Fibroblast of skin of left biceps (primary cell): ENCODE measurements around the gene KRT6B.
A peak's percentile ranks its signal among the peaks of the same experiment; 100 is the strongest.

Experiments
- DNase-seq, 2 experiments: peaks; one replicate each; pipeline ENCODE4 v3.0.0-alpha.2; 2013; ENCODE audit warnings: low read depth in 2 of 2

Gene KRT6B

DNA sequence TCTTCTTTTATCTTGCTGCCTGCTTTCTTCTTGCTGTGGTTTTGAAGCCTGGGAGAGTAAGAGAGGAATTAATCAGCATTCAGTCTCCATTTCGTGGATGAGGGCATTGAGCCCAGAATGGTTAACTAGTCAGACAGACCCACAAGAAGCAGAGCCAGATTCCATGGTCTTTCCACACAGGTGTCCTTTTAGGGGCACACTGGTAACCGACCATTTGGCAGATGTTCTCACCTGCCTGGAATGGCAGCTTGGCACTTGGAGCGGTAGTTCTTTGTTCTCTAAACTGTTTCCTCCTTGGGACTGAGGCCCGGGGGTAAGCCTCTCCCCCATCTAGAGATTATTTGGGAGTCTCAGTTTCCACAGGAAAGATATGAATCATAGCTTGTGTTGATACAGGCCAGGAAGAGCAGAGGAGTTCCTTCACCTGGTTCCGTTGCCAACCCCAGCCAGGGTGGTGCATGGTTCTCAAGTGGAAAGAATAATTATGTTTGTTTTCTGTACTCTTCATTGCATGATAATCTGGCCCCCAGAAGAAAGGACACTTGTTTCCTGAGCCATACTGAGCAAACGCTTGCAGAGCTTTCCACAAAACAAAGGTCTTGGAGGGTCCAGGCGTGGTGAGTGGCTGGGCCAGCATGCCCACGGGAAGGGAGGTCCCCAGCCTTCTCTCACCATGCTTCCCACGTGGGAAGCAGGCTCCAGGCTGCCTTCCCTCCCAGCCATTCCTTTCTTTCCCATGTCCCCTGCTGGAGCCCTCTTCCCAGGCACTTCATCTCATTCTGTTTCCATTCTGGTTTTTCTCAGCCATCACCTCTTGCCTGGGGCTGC, 15.7 kb downstream of the KRT6B start:
- no peak for DNase-seq

DNA sequence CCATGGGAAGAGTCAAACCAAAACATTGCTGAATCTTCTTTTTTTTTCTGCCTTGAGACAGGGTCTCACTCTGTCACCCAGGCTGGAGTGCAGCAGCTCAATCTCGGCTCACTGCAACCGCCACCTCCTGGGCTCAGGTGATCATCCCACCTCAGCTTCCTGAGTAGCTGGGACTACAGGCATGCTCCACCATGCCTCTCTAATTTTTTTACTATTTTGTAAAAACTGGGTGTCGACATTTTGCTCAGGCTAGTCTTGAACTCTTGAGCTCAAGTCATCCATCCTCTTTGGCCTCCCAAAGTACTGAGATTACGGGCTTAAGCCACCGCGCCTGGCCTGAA, 16.3 kb downstream of the KRT6B start:
- DNase-seq = no peak

DNA sequence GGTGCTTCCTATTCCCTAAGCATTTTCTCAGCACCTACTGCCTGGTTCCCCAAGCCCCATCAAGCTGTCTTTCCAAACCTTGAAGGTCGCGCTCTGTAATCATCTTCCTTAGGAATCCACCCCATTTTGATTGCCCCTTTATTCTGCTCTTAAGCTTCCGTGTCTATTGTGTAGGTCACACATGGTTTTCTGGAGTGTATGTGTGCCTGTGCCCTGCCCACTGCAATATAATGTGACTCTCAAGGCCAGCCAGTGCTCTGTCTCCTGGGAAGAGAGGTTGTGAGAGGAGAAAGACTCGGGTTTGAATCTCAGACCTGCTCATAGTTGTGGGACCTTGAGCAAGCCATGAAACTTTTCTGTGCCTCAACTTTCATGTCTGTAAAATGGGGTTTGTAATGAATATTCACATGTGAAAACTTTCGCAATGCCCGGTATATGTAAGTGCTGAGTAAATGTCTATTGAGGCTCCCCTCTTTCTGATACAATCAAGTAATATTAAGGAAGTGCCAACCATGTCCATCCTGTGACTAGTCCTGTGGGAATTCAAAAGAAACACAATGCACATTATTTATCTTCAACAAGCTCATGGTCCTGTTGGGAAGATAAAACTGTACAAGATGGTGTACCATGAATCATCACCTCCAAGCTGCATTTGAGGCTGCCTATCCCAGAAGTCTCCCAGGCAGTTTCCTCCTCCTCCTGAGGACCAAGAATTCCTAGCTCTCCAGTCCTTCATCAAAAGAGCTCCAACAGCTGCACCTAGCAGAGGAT, 17.0 kb downstream of the KRT6B start:
- no peak for DNase-seq

DNA sequence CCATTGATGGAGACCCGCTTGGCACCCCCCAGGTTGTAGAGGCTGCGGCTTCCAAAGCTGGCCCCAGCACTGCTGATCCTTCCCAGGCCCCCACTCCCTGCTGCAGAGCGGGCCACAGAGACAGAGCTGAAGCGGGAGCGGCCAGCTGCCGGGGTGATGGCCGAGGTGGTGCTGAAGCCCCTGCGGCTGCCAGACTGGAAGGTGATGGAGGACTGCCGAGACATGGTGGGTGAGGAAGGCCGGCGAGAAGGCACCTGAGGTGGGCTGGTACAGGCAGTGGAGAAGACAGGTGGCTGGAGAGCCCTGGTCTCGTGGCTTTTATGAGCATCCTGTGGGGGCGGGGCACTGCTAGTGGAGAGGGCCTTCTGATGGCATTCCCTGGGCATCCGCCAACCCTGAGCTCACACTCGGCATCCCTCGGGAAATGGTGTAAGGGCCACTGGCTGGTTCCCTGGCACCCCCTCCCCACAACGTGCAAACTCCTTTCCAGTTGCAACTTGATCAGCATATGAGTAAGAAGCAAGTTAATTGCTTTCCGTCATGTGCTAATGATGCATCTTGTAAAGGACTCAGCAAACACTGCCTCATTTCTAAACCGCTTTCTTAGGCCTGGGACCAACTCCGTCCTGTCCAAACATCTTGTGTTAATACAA, 17.7 kb downstream of the KRT6B start, which contains the start of gene KRT75:
TSS of gene KRT75 (minus strand) at position 291 of the 653 bp plus-strand sequence. CDS start at position 224, 67 bp downstream.
- DNase-seq = no peak

DNA sequence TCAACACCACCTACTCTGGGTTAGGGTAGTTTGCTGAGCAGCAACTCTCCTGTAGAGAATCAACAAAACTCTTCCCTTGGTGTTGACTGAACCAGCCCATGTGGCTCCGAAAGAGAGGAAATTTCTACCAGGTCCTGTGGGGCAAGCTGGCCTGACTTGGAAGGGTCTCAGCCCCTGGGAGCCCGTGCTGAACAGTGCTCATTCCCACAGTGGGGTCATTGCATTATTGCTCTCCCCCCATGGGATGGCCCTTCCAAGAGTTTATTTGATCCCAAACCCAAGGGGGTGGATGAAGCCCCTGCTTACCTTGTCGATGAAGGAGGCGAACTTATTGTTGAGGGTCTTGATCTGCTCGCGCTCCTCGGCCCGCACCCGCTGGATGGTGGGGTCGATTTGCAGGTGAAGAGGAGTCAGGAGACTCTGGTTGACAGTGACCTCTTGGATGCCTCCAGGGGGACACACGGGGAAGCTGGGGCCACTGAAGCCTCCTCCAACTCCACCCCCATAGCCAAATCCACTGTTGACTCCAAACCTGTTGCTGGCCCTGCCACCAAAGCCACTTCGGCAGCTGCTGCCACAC, 18.4 kb downstream of the KRT6B start:
- no peak for DNase-seq

DNA sequence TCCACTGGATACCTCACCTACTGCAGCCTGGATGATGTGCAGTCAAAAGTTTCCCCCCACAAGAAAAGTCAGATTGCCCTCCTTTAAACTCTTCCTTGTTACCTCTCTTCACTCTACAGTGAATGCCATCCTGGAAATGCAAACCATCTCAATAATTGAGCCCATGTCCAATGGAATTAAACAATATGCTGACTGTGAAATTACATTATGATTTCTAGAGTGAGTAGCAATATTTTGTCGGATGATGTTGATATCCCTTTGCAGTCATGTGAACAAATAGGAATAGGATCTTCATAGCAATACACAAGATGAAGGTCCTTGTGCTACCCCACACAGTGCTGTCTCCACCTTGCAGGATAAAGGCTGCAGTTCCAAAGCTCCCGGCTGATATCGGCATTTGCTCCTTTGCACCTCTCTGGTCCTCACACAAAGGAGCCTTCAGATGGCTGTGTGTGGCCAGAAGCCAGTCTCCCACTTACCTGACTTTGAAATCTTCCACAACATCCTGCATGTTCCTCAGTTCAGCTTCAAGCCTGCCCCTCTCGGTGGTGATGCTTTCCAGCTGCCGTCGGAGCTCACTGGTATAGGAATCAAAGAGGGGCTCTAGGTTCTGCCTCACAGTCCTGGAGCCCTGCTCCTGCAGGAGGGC, 19.3 kb downstream of the KRT6B start:
- DNase-seq = no peak

DNA sequence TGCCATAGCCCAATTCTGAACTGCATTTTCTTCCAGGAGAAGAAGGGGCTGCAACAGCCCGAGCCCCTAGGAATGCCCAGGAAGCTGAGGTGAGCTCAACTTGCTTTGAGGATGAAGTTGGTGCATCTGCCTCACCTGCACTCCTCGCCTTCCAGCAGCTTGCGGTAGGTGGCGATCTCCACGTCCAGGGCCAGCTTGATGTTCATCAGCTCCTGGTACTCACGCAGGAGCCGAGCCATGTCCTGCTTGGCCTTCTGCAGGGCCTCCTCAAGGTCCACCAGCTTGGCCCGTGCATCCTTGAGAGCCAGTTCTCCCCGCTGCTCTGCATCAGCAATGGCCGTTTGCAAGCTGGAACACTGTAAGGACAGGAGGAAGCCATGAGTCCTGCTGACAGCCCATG, 23.8 kb downstream of the KRT6B start:
- DNase-seq = no peak

DNA sequence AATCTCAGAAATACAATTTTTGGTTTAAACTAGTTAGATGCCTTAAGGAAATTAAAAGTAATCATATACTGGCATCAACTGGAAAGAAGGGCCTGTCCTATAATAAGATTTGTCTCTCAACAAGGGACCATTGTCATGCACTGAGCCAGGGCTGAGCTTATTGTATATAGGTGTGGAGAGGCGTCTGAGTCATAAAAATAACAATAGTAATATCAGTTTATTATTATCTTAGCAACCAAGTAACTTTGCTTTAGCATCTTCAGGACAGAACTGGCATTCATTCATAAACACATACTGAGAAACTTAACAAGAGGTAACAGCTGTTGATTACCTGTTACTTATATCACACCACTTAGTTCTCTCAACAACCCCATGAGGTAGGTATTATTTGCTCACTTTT, 24.9 kb downstream of the KRT6B start:
- DNase-seq = no peak

DNA sequence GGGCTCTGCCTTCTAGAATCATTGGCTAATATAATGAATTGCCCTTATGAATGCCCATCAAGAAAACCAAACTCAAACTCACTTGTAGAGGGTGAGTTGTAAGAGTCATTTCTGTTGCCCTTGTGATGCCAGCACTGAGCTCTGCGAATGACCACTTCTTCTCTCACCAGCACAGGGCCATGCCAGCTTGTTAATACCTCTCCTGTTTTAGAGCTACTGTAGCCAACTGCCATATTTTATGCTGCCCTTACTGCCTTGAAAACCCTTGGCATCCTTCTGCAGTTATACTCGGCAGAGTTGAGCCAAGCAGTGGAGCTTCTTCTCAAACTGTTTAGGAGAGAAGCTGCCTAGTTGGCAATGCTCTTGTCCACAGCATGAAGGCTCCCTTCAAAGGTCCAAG, 25.9 kb downstream of the KRT6B start:
- no peak for DNase-seq

DNA sequence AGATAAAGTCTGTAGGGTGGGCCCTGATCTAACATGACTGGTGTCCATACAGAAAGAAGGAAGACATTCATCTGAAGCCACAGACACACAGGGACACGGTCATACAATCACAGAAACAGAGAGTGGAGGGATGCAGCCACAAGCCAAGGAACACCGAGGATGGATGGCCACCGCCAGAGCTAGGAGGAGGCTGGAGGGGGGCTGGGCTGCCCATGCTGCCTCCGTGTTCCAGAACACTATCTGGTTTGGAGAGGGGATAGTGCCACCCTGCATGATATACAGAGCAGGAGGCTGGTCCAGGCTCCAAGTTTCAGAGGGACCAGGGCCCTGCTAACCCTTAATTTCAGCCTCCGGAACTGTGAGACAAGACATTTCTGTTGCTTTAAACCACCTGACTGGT, 26.5 kb downstream of the KRT6B start:
- no peak for DNase-seq

DNA sequence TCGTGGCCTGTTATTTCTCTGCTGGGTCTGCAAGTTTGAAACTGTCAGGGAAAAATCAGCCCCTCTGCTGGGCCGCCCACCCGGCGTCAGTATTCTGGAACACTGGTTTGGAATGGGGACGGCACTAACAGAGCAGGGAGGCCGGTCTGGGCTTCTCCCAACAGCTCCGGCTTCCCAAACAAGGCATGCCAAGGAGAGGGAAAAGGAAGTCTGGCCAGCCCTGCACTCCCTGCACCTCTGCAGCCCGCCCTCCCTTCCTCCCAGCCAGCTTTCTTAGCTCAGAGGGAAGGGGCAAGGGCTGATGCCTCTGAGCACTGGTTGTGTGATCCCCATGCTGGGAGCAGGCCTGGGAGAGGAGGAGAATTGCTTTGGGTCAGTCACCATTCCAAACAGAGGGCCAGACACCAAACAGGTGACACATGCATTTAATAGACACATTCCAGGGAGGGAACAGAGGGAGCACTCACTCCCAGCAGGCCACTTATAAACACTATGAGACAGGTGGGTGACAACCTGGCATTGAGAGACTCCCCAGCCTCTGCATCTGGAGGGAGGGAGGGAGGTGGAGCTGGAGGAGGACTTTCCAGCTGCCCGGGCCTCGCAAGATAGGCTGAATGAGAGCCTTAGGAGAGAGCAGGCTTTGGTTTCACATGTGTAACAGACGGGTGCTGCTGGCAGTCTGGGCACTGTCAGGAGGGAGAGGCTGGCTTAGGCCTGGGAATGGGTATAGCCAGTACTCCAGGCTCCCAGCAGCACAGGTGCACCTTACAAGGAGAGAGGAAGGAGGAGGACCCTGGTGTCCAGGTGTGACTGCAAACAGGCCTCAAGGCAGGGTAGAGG, 28.1 kb downstream of the KRT6B start:
- no peak for DNase-seq

DNA sequence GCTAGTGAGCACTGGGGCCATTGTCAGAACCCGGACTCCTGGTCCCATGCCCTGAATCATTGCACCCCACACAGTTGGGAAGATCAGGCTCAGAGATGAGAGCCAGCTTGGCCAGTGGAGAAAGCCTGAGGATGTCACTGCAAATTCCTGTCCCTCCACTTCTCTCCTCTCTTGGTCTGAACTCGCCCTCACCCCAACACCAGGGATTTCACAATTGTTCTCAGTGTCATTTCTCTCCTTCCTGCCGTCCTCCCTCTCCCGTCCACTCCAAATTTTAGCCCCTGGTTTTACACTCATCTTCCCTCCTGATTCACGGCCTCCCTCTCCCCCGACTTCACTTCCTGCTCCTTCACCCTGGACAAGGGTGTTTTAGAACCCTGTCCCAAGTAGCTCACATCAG, 28.9 kb downstream of the KRT6B start:
- no peak for DNase-seq

DNA sequence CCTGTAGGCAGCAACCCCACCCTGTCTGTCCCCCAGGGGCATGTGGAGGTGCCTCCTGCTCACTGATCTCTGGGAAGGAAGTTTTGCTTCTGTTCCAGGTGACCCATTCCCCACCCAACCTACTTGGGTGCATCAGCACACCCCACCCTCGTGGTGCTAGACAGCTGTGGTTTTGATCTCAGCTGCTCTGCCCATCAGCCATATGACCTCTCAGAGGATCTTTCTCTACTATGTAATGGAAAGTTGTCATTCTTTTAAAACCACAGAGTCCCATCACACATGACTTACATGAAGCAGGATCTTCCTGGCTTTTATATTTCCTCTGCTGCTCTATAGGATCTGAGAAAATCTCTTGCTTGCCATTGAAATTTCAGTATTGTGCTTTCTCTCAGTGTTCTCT, 32.3 kb downstream of the KRT6B start:
- DNase-seq = no peak

DNA sequence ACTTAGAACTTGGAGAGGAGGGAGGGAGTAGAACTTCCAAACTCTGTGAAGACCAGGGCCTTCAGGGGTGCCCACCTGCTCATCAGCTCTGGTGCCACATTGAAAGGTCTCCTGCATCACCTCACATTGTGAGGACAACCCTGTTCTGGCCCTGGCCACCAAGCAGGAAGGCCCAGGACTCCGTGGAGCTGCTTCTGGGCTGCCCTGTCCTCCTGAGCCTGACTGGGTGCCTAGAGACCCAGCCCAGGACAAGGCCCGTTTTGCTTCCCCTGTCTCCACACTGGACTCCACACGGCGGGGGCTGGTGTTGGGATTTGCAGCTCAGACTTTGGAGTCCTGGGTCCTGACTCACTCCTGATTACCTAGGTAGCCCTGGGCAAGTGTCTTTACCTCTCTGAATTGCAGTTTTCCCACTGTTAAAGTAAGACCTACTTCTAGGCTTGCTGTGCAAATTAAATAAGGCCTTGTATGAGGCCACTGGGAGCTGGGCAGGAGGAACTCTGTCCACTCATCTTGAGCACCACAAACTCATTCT, 33.3 kb downstream of the KRT6B start:
- DNase-seq = no peak

DNA sequence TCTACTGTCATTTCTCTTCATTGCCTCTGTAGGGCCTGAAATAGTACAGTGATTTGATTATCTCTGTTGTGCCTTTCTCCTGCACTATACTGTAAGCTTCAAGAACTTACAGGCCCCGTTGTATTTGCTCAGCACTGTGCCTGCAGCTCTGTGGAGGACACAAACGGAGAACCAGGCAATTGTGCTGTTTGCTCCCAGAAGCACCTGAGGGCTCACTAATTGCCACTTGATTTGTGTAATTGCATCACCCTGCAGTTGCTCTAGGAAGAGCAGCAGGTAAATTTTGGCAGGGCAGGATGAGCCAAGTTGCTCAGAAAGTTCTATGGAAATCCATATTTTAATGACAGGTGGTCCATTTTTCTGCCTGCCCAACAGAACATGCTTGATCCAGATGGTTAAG, 34.2 kb downstream of the KRT6B start:
- no peak for DNase-seq

DNA sequence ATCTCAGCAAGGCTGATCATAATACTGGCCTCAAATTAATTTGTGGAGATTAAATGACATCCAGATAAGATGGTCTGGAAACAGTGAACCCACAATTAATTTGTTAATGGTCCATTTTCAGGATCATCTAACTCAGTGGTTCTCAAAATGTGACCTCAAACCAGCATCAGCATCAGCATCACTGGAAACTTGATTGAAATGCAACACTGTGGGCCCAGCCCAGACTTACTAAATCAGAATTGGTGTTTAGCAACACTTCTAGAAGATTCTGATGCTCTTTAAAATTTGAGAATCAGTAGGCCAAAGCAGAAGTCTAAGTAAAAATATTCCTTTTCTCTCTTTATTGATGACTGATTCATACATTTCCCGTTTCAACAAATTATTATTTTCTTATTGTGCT, 35.2 kb downstream of the KRT6B start:
- DNase-seq = no peak

DNA sequence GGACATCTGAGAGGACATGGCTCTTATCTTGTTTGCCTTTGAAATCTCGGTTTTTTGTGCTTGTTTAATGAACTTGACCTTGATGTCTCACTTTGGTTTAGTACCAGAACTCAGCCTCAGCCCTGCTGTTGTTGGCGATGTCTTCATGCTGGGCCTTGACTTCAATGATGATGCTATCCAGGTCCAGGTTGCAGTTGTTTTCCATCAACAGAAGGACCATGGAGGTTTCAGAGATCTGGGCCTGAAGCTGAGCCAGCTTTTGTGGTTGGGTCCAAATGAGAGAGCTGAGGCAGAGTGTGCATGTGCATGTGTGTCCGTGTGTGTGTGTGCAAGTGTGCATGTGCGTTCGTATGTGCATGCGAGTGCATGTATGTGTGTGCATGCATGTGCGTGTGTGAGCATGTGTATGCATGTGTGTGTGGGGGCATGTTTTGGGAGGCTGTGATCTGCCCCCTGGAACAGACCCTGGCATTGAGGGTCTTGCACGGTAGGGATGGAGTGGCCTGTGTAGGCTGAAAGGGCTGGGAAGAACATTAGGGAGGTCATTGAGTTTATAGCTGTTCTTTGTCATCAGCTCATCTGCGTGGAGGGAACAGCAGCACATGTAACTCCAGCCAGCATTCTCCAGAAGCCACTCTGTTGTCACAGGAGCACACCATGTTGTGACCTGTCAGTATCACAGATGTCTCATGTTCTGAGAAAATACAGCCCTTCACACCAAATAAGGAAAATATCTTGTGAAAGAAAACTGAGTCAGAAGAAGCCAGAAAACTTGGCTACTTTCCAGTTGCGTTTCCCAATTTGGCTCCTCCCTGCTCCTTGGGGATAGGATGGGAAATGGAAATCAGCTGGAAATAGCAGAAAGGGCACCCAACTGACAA, 35.8 kb downstream of the KRT6B start:
- DNase-seq = peak; percentile 63 to 68

DNA sequence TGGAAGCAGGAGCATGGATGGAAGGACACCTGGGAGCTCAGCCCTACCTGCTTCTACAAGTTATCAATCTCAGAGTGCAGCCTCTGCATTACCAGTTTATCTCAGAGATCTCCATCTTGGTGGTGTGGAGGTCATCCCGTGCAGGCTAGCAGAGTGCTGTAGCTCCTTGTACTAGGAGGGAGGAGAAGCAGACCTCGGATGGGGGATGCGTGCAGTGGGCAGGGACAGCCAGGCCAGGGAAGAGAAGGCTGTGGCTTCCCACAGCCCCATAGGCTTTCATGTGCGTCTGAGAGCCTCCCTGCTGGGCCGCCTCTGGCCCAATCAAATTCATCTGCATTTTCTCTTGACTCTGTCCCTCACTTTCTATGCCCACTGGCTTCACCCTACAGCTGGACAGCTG, 37.0 kb downstream of the KRT6B start:
- no peak for DNase-seq

DNA sequence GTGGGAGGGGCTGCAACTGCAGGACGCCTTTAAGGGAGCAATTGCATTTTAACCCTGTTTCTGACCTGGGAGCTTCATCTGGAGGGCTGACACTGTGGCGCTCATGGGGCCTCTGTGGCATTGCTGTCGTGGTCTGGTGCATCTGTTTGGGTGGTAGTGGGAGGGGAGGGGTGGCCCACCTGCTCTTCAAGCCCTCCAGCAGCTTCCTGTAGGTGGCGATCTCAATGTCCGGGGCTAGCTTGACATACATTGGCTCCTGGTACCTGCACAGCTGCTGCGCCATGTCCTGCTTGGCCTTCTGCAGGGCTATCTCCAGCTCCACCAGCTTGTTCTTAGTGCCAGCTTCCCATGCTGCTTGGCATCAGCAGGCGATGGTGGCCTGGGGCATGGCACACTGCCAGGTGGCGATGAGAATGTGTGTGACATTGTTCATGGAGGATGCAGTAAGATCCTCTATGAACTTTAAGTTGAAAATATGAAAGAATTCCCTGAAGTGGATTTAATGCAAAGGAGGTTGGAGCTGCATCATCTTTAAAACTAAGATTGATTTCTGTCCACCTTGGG, 38.1 kb downstream of the KRT6B start:
- DNase-seq = no peak
